WERI-Rb-1 (cell line): ENCODE results near the gene IPO8.
"Not testable (repeated sequence)": the region's sequence is repeated elsewhere in the genome, so short reads cannot be mapped to it uniquely, and the experiment has no call there.

ENCODE experiments used
- DNase-seq: peaks from one replicate; pipeline ENCODE4 v3.0.0-alpha.2; 2020
- H3K27ac ChIP-seq: fragments of 250-450 bp; sonication (Bioruptor Pico); 2 replicates; pipeline ENCODE4 v1.5.1; 2020; ENCODE audit warnings: mild to moderate bottlenecking, moderate library complexity
- H3K27me3 ChIP-seq: fragments of 250-450 bp; sonication (Bioruptor Pico); 2 replicates; pipeline ENCODE4 v1.5.1; 2021; ENCODE audit warnings: mild to moderate bottlenecking, low read depth, moderate library complexity; ENCODE audit not compliant: insufficient read depth, severe bottlenecking
- H3K36me3 ChIP-seq: fragments of 250-450 bp; sonication (Bioruptor Pico); 2 replicates; pipeline ENCODE4 v1.5.1; 2020; ENCODE audit warnings: mild to moderate bottlenecking, moderate library complexity
- H3K4me3 ChIP-seq: 2 replicates; pipeline ENCODE4 v1.5.1; 2011; ENCODE audit warnings: low read depth, mild to moderate bottlenecking, control low read depth, low read length
- H3K9me3 ChIP-seq: fragments of 250-450 bp; sonication (Bioruptor Pico); 2 replicates; pipeline ENCODE4 v1.5.1; 2021; ENCODE audit warnings: mild to moderate bottlenecking, moderate library complexity; ENCODE audit not compliant: severe bottlenecking
- TF ChIP-seq, protein P1 (sequence below): IDR thresholded peaks from 2 replicates; pipeline ENCODE4 v1.5.1; 2011; ENCODE audit warnings: low read depth, mild to moderate bottlenecking, control low read depth, inconsistent platforms, low read length

Gene IPO8

DNA sequence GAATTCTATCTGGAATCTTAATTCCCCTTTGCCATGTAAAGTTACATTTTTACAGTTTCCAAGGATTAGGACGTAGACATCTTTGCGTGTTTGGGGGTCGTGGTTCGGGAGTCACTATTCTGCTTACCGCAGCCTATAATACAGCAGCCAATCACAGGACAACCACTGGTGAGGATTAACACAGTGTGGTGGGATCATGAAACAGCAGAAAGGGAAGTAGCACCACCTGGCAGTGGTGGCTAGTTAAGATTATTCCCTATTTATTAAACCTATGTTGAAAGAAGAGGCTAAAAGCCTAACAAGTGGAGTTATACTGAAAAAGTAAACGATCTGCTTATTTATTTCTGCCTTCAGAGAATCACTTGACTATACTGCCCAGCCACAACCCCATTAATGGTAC is 71.7 kb downstream of the IPO8 start:
- Histone ChIP-seq H3K36me3 (no peaks in the 10 kb centered on the region), H3K9me3 (no peaks in the 10 kb centered on the region), H3K4me3 (no peak overlapping the region), H3K27ac (no peak overlapping the region), H3K27me3 (no peaks in the 10 kb centered on the region)
- DNase-seq: no peak
- TF ChIP-seq, protein P1, sequence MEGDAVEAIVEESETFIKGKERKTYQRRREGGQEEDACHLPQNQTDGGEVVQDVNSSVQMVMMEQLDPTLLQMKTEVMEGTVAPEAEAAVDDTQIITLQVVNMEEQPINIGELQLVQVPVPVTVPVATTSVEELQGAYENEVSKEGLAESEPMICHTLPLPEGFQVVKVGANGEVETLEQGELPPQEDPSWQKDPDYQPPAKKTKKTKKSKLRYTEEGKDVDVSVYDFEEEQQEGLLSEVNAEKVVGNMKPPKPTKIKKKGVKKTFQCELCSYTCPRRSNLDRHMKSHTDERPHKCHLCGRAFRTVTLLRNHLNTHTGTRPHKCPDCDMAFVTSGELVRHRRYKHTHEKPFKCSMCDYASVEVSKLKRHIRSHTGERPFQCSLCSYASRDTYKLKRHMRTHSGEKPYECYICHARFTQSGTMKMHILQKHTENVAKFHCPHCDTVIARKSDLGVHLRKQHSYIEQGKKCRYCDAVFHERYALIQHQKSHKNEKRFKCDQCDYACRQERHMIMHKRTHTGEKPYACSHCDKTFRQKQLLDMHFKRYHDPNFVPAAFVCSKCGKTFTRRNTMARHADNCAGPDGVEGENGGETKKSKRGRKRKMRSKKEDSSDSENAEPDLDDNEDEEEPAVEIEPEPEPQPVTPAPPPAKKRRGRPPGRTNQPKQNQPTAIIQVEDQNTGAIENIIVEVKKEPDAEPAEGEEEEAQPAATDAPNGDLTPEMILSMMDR: no peak

DNA sequence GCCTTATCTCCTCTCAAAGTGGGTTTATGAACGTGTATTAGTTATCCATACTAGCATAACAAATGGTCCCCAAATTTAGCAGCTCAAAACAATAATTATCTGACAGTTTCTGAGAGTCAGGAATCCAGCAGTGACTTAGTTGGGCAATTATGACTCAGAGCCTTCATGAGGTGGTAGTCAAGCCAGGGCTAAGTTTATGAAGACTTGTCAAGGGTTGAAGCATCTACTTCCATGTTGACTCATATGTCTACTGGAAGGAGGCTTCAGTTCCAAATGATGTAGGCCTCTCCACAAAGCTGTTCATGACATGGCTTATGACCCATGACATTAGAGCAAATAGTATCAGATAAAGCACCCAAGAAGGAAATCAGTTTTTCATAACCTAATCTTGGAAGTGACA is 73.2 kb downstream of the IPO8 start:
- Histone ChIP-seq H3K36me3 (no peaks in the 10 kb centered on the region), H3K9me3 (no peaks in the 10 kb centered on the region)
- DNase-seq: no peak

DNA sequence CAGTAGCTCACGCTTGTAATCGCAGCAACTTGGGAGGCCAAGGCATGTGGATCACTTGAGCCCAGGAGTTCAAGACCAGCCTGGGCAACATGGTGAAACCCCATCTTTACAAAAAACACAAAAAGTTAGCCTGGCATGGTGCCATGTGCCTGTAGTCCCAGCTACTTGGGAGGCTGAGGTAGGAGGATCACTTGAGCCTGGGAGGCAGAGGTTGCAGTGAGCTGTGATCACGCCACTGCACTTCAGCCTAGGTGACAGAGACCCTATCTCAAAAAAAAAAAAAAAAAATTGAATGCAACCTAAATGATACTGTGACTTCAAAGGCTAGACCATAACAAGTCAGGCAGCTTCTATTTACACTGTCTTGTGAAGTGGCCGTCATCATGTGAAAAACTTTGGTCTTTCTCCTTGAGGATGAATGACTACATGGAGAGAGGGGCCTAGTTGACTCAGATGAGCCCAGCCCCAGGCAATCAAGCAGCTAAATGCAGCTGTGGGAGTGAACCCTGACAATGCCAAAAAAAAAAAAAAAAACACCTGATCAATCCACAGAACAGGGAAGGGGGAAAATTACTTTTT is 73.9 kb downstream of the IPO8 start:
- H3K27me3 ChIP-seq, H3K9me3 ChIP-seq, H3K36me3 ChIP-seq, H3K4me3 ChIP-seq, H3K27ac ChIP-seq, DNase-seq: not testable (repeated sequence)

More for the DNA sequence above, 73.2 kb downstream of the IPO8 start:
- TF ChIP-seq, protein P1: no peak
- Histone ChIP-seq H3K27ac (no peak overlapping the region), H3K27me3 (no peaks in the 10 kb centered on the region), H3K4me3 (no peak overlapping the region)

DNA sequence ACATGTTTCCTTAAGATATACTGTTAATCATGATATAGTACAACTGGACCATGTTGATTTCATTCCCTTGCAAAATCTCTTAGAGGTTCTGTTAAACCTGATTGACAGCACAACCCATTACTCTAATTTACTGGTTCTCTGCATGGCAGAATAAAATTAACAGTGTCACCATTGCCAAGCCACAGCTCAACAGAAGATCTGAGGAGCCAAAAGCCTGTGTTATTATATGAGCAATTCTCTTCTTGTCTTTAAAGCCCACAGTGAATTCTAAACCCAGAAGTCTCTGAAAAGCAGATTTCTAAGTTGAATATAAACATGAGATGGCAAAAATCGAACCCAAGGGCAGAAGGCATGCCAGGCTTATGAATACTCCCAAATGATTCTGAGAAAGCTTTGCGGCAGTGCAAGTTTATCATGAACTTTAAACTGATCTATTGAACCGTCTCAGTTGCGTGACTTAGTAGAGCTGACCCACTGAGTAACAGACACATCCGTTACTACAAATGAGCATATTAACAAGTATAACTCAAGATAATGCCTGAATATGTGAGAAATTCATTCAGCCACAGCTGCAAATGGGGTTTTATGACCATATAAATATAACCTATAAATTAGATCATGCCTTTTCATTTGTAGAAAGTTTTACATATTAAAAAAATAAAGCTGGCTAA is 78.2 kb downstream of the IPO8 start:
- no peak overlapping the region for H3K4me3 ChIP-seq
- TF ChIP-seq, protein P1: no peak
- H3K27me3 ChIP-seq: no peaks in the 10 kb centered on the region
- H3K9me3 ChIP-seq: no peaks in the 10 kb centered on the region
- no peak overlapping the region for H3K27ac ChIP-seq
- no peak for DNase-seq
- H3K36me3 ChIP-seq: no peaks in the 10 kb centered on the region

DNA sequence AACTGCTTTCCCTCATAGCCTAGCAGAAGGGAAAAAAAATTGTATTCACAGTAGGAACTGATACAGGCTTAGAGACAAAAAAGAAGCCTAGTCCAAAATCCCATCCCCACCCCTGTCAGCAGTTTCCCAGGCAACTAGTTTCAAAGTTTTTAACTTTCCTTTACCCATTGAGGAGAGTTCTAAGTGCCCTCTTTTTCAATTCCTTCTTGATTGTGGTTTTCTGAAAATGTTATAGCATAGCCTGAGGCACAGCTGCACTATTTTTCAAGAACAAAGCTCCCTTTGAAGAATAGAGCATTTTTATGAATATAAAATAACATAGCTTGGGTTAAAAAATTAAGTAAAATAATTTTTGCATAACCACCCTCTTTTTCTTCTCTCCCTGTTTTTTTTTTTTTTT is 81.6 kb downstream of the IPO8 start:
- TF ChIP-seq, protein P1: no peak
- H3K36me3 ChIP-seq: no peaks in the 10 kb centered on the region
- H3K27me3 ChIP-seq: no peaks in the 10 kb centered on the region
- H3K4me3 ChIP-seq: no peak overlapping the region
- H3K9me3 ChIP-seq: no peaks in the 10 kb centered on the region
- H3K27ac ChIP-seq: no peak overlapping the region
- DNase-seq: no peak

DNA sequence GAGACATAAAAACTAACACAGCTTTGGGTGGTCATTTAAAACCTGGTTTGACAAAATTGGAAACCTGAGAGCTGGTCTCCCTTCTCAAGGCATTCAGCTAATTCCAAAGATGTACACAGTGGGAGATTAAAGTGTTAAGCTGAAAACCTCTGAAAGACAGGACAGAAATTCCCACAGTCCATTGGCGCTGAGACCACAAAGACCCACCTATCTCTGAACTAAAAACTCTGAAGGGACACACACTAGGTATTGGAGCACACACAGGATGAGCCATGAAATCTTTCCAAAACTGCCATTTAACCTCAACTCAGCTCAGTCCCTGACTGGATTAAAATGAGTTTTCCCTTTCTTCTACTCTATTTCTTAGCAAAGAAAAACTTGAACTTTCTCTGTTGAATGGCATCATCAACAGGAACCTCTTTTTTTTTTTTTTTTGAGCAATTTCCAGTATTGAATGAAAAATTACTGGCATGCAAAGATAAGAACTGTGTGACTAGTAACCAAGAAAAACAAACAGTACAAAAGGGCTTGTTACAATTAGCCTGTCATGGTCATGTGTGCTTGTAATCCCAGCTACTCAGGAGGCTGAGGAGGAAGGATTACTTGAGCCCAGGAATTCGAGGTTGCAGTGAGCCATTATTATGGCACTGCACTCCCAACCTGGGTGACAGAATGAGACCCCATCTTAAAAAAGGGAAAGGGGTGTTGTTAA is 82.4 kb downstream of the IPO8 start:
- Histone ChIP-seq H3K27me3 (no peaks in the 10 kb centered on the region), H3K4me3 (no peak overlapping the region), H3K36me3 (no peaks in the 10 kb centered on the region), H3K9me3 (no peaks in the 10 kb centered on the region), H3K27ac (no peak overlapping the region)
- no peak for DNase-seq
- TF ChIP-seq, protein P1: no peak
